ENCODE measurements around the gene AHCYL2.
"Not testable (repeated sequence)": the region's sequence is repeated elsewhere in the genome, so short reads cannot be mapped to it uniquely, and the experiment has no call there.

AHCYL2 gene

GRCh38 chr7:129354428-129355157 is 129.8 kb downstream of the AHCYL2 start:
- no peak for DNase-seq

GRCh38 chr7:129356176-129356575 is 131.3 kb downstream of the AHCYL2 start:
- no peak for DNase-seq

GRCh38 chr7:129359176-129359575 is 134.3 kb downstream of the AHCYL2 start:
- no peak for DNase-seq

DNA sequence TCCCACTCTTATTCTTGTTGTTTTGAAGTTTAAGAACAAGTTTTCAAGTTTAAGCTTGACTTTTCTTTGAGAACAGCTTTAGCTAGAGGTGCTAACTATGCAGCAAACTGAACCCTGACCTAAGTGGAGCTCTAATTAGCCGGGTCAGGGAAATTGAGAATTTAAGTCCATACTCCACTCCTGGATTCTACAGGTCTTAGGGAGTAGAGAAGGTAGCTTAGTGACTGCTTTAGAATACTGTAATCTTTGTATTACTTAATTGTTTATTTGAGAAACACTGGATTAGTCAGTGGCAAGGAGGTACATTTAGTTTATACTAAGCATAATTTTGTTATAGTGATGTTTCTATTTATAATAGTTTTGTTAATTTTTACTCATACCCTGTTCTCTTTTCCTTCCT is 134.8 kb downstream of the AHCYL2 start:
- DNase-seq, result no peak

DNA sequence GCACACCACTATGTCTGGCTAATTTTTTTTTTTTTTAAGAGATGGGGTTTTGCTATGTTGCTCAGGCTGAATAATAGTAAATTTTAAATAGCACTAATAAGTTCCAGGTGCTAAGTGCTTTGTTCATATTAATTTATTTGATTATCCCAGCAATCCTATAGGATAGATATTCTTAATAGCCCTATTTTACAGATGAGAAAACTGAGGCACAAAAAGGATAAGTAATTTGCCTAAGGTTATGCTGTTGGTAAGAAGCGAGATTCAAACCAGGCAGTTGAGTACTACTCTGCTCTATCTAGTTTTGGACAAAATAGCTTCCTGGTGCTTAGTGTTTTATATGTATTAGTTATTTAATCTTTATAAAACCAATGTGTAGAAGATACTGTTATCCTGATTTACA is 136.9 kb downstream of the AHCYL2 start:
- DNase-seq, result no peak

DNA sequence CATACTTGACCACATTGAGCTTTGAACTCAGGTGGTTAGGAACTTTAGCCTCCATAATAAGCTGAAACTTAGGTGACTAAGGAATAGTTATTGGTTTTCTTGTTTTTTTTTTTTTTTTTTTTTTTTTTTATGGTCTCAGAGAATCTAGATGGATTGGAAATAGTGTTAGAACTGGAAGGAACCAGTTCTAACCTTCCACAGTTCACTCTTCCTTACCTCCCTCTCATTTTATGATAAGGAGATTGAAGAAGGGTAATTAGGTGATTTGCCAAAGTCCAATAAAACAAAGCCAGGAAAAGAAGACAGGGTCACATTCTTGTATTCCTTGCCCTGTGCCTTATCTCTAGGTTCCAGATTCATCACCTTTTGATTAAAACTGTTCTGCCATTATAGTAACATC is 137.7 kb downstream of the AHCYL2 start:
- no peak for DNase-seq

DNA sequence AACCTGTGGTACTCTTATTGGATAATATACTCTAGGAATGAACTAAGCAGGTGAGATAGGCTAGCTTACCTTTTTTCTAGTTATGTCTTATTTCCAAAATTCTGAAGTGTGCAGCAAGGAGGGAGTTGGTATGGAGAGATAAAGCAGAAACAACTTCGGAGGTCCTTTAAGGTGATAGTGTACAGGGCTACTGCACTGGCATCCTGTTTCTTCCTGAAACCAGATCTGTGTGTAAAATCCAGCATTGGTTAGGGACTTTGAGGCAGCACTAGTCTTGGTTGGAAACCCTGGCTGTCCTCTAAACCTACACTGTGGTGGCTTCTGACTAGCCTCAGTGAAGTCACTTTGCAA is 142.5 kb downstream of the AHCYL2 start:
- DNase-seq, result no peak

GRCh38 chr7:129367700-129368388 is 143.0 kb downstream of the AHCYL2 start:
- DNase-seq, result peak; percentile 78

- no peak for DNase-seq
These were observed 143.7 kb downstream of the AHCYL2 start for GRCh38 chr7:129368389-129368986.

- DNase-seq, result not testable (repeated sequence)
These were observed 144.6 kb downstream of the AHCYL2 start for GRCh38 chr7:129369447-129369846.

GRCh38 chr7:129370812-129371211 is 146.0 kb downstream of the AHCYL2 start:
- no peak for DNase-seq

DNA sequence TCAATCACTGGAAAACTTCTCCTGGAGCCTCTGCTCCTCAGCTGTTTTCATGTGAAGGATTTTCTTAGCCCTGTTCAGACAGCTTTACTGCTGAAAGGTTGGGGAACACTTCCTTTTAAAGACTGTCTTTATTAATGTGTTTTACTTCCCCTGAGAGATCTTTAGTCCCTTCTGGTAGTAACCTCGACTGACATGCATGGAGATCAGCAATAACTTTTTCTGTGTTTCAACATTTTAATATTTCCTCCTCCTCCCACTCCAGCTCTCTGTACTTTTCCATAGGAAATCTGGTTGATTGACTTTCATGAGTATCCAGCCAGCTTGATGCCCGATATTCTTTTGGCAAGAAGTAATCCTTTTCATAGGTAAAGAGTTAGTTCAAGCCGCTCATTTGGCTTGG is 146.7 kb downstream of the AHCYL2 start:
- DNase-seq, result no peak

GRCh38 chr7:129373651-129374428 is 149.0 kb downstream of the AHCYL2 start:
- no peak for DNase-seq

DNA sequence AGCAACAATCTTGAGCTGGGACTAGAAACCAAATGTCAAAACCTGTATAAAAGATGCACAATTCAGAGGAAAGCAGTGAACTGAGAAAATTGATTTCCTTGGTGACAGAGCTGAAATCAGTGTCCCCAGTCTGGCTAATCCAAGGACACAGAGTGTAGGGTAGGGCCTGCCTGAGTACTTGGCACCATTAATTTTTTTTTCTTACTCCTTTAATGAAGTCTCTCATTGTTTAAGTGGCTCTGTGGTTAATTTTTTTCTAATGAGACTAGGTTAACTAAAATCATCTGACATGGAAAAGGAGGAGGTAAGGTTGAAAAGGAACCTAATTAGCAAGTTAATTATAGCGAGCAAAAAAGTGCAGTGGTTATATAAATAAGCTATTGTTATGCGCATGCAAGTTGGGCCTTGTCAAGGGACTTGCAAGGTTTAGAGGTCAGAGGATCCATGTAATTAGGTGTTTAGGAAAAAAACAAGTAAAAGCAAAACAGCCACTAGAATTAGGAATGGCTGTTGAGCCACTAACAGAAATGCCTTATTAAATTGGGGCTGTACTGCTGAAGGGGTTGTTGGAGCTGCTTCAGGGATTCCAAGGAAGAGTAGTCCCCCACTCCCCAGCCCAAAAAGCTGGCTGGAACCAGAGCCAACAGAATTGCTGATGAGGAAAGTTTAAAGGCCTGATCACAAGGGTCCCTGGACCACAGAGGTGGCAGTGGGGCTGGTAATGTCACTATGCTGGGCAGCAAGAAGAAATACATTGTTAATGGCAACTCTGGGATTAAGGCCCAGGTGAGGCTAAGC is 150.5 kb downstream of the AHCYL2 start:
- DNase-seq, result no peak

DNA sequence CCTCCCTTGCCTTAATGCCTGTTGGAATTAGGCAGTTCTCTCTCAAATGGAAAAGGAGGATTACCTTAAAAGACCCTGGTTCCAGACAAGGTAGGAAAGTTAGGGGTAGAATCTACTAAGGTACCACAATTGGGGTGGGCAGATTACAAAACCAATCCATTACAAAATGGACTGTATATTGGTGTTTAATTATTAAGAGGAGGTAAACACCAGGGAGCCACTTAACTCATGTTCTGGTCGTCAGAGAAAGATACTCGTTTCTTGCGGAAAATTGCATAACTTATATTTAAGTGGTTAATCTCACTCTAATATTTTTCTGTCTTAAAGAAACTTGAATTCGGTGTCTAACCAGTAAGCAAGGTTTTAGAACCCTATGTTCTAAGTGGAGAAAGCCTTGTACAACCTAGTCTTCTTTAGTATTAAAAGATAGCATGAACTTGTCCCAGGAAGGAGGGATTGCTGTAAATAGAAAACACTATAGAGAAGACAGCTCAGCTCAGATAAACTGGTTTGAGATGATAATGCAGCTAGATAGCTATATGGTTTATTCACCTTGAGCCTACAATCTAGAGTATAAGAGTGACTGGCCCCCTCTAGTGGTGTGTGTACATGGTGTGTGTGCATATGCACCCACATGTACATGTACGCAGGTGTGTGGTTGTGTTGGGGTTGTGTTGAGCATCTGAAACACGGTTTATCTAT is 151.4 kb downstream of the AHCYL2 start:
- DNase-seq, result peak; percentile 56

DNA sequence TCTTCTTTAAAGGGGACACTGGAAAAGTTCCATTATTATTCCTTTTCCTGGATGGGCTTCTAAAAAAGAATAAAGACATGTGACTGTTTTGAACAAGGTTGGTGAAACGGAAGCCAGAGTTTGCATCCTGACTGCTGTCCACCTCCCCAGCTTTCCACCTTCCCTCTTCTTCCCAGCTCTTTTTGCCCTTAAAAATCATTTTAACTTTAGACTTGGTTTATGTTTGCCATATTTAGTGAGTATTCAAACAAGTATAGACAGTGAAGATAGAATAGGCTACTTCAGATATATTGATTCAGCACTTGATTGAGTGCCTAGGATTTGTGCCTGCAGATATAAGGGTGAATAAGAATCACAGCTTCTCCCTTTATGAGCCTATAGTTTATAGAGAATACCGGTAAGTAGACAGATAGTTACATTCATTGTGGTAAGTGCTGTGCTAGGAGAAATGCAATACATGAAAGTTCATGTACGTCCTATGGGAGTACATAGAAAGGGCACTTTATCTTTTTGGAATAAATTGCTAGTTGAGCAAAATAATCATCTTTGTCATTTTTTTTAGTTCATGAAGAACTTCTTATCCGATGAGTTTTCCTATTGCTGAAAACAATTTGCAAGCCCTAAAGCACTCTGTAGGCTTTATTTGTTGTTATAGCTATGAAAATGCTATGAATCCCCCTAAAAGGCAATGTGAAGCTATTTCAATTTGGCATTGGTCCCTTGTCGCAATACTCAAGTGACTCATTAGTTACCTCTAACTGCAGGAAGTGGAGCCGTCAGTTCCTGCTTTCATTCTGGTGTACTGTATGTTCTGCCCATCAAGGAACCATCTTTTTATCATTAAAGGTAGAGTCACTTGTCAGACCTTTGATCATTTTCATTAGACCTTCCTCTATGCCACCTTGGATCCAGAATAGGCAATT is 152.2 kb downstream of the AHCYL2 start:
- no peak for DNase-seq

- no peak for DNase-seq
These were observed 157.1 kb downstream of the AHCYL2 start for GRCh38 chr7:129381710-129382484.

GRCh38 chr7:129383542-129384132 is 158.8 kb downstream of the AHCYL2 start:
- no peak for DNase-seq

DNA sequence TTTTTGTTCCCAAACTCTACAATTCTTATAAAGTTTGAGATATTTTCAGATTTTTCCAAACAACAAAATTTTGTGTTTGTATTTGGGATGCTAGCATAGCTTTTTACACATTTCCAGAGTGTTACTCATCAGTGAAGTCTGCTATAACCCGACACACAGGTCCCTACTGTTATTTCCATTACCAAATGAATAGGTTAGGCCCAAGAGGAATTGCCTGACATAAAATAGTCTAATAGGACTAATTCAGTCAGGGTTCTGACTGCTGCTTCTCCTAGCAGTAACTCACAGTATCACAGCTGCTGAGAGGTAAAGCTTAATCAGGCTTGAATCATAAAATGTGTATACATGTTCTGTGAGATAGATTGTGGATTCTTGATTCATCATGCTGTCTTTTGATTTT is 160.3 kb downstream of the AHCYL2 start:
- no peak for DNase-seq

GRCh38 chr7:129385598-129385997 is 160.8 kb downstream of the AHCYL2 start:
- no peak for DNase-seq

Data from CD4-positive, alpha-beta T cell treated with Interleukin-6 for 4 hours (primary cell).